ENCODE measurements around the gene LYSMD1.

LYSMD1 gene

DNA sequence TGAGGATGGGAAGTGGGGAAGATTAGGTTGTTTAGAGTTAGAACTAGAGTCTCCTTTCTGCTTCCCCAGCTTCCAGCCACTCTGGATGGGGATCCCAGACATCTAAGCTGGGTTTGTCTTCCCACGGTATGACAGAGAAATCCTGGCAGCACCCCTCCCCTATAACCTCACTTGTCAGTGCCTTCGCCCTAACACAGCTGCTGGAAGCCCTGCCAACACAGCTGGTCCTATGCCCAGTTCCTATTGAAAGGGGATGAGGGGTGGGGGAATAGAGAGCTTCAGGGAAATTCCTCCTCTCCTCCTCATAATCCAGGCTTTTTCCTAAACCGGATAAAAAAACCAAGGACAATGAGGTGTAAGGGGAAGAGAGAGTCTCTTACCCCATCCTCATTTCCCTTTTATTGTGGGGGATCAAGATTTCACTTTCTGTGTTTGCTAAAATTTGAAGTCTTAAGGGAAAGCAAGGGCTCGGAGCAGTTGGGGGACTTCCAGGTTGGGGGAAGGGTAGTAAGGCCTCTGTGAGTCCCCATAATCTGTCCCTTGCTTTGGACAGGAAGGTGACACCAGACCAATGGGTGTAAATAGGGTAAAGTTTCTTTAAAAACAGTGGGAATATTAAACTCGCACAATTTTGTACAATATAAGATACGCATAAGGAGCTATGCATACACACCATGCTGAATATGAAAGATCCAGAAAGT lies 9.5 kb upstream of the LYSMD1 start:
- no peak for DNase-seq

GRCh38 chr1:151171190-151171589 lies 5.5 kb upstream of the LYSMD1 start:
- DNase-seq: no peak

DNA sequence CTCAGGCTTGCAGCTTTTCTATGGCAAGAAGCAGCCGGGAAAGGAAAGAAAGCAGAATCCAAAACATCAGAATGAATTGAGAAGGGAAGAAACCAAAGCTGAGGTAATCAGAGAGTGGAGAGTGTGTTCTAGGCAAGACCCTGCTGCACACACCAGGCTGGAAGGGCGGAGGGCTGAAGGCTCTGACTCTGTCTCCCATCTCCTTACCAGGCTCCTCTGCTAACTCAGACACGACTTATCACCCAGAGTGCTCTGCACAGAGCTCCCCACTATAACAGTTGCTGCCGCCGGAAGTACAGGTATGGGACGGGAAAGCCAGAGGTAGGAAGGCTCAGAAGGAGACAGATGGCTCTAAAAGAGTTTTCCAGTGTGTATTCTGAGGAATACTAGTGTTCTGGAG lies 1.4 kb upstream of the LYSMD1 start:
- no peak for DNase-seq

GRCh38 chr1:151166505-151166956 lies 829 bp upstream of the LYSMD1 start:
- no peak for DNase-seq

DNA sequence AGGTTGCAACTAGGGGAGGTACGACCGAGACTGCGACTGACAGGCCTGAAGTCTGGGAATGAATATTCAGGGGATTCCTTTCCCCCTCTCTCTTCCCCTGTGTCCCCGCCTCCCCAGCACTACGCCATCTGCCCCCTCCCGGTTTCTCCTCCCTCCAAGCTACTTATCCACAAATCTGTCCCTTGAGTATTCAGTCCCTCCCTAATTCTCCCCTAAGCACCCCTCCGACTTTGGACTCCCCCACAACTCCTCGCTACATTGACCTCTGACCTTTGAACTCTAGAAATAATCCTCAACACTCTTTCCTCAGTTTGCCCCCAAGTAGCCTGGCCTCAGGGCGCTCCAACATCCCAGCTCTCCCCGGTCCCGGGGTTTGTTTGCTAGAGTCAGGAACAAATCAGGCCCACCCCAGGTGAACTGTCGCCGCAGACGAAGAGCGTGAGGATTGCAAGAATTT lies 393 bp downstream of the LYSMD1 start:
- DNase-seq: no peak

- no peak for DNase-seq
Observed at GRCh38 chr1:151164732-151165280, 896 bp downstream of the LYSMD1 start.

DNA sequence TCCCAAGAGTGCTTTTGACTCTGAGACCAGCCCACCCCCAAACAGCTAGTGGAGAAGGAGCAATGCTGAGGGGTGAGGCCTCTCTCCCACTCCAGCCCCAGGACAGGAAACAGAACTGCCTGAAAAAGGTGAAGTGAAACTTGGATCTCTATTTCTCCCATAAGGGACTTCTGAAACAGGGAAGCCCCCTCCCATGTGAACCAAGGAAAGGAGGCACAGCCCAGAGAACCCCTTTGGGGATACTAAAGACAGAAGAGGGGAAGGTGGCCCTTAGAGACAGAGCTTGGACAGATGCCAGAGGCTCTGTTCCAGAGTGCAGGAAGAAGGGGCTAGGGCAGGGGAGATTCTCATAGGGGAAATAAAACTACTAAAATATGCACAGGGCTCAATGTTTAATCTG lies 6.3 kb downstream of the LYSMD1 start:
- DNase-seq: no peak

DNA sequence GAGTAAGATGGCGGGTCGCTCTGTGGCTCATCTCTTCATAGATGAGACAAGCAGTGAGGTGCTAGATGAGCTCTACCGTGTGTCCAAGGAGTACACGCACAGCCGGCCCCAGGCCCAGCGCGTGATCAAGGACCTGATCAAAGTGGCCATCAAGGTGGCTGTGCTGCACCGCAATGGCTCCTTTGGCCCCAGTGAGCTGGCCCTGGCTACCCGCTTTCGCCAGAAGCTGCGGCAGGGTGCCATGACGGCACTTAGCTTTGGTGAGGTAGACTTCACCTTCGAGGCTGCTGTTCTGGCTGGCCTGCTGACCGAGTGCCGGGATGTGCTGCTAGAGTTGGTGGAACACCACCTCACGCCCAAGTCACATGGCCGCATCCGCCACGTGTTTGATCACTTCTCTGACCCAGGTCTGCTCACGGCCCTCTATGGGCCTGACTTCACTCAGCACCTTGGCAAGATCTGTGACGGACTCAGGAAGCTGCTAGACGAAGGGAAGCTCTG lies 6.9 kb downstream of the LYSMD1 start:
- DNase-seq: no peak

GRCh38 chr1:151158326-151158725 lies 7.4 kb downstream of the LYSMD1 start:
- peak; percentile 50 for DNase-seq

DNA sequence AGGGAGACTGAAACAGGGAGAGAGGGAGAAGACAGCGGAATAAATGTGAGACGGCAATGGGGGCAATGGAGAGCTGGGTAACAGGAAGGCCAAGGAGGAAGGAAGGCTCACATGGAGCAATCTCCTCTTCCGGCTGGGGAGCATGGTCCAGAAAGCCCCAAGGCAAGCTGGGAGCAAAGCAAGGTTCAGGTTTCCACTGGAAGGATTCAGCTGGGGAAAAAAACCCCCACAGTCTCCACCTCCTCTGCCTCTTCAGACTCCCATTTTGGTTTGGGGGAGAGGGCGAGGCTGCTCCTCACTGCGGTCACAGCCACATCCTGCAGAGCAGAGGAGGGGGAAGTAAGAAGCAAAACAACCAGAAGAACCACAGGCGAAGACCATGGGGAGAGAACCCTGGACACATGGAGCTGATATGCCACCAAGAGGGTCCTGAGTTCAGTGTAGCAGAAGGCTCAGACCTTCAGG lies 8.6 kb downstream of the LYSMD1 start:
- DNase-seq: no peak

DNA sequence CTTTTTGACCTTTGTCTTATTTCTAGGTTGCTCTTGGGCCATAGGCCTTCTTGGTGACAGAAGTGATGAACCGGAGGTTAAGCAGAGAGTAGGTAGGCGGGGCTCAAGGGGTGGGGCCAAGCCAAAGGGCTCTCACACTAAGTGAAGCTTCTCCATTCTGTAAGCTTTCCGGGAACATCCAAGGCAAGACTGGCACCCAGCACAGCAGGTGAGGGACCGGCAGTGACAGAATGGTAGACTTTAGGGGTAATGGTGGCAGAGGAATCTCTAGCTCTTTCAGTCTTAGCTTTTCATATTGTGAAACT lies 9.2 kb downstream of the LYSMD1 start, which contains the start of gene TNFAIP8L2:
TSS of gene TNFAIP8L2 (plus strand) at position 135 of the 305 bp plus-strand sequence. CDS start 2,049 bp downstream, outside the sequence.
- DNase-seq: peak; percentile 73

DNA sequence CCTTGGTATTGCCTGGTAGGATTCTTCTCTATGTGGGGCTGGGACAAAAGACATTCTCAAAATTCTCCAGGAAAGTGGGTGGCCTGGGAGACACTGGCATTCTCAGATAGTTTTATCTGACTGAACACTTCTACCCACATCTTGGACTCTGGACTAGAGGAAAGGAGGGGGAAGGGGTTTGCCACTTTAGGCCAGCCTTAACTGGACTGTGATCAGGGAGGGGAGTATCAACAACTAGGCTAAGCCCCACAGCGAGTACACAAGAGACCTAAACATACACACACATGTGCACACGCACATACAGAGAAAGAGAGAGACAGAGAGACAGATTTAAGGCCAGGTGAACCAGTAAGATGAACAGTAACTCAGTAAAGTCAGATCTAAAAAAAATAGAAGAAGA lies 18.0 kb downstream of the LYSMD1 start:
- DNase-seq: no peak

DNA sequence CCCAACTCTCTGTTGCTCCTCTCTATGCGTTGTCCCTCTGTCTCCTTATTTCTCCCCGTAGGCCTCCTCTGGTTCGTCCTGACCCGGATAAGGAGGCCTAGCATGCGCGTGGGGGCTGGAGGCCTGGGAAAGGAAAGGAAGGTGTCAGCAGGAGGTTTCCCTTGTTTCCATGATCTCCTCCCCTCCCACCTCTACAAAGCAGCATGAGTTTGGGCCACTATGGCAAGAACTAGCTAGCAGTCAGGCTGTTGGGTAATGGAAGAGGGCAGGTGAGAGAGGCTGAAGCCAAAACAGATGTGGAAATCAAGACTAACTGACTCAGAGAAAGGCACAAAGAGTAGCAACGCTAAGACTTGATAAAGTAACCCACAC lies 18.6 kb downstream of the LYSMD1 start:
- DNase-seq: no peak

- peak; percentile 84 for DNase-seq
Observed at GRCh38 chr1:151146412-151147131, 19.1 kb downstream of the LYSMD1 start, which contains the start of gene SEMA6C. SEMA6C (minus strand) TSS chr1:151146631; CDS start chr1:151142621, 4,010 bp downstream.

DNA sequence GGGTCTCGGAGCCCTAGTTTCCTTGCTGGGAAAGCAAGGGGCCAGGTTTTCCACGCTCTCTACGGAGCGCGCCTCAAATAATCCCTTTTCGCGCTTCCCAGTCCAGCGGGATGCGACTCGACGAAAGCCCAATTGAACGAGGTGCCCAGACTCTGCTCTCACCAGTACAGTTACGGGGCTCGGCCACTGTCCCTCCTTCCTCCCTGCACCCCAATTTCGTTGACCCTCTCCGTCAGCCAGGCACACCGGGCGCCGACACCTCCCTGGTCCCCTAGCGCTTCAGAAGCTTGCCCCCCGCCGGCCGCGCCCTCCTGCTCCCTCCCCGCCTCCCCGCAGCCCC lies 19.7 kb downstream of the LYSMD1 start:
- no peak for DNase-seq

- DNase-seq: no peak
Observed at GRCh38 chr1:151145304-151146071, 20.2 kb downstream of the LYSMD1 start.

- no peak for DNase-seq
Observed at GRCh38 chr1:151144474-151145303, 21.0 kb downstream of the LYSMD1 start.

DNA sequence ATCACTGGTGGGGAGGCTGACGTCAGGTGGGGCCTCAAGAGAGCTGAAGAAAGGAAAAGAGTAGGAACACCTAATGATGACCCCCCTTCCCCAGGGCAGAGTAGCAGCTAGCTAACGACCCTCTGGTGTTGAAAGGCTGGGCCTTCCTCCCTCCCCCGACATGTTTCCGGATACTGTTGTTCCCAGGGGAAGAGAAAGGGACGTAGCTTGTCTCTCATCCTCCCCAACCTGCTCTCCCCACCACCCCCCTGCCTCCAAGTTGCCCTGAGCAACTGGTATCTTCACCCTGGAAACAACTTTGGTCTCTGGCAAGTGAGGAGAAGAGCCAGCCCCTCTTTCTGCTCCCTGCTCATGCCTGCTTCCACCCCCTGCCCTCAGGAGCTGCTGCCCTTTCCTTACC lies 21.7 kb downstream of the LYSMD1 start:
- DNase-seq: no peak

- DNase-seq: no peak
Observed at GRCh38 chr1:151143057-151143435, 22.7 kb downstream of the LYSMD1 start.

- DNase-seq: no peak
Observed at GRCh38 chr1:151142411-151143056, 23.2 kb downstream of the LYSMD1 start.

- no peak for DNase-seq
Observed at GRCh38 chr1:151137789-151138188, 27.9 kb downstream of the LYSMD1 start.
